HG03045 (cell line): ENCODE measurements around the gene SLC6A14.

ENCODE experiments used
- ATAC-seq: cut with Tn5 transposase; IDR thresholded peaks from one replicate; pipeline ENCODE4 v1.9.1; 2021; ENCODE audit warnings: mild to moderate bottlenecking, moderate library complexity; ENCODE audit not compliant: unreplicated experiment

The SLC6A14 gene

GRCh38 chrX:116436358-116436816 lies at the start of gene SLC6A14:
SLC6A14 (plus strand) TSS chrX:116436606; CDS start chrX:116436710, 104 bp downstream.
- no peak for ATAC-seq

GRCh38 chrX:116395752-116396151 lies 40.7 kb upstream of the SLC6A14 start:
- ATAC-seq, result no peak

GRCh38 chrX:116399681-116400080 lies 36.7 kb upstream of the SLC6A14 start:
- no peak for ATAC-seq

GRCh38 chrX:116409219-116409618 lies 27.2 kb upstream of the SLC6A14 start:
- ATAC-seq, result no peak

- ATAC-seq, result no peak
Observed at GRCh38 chrX:116413273-116413672, 23.1 kb upstream of the SLC6A14 start.

GRCh38 chrX:116417214-116417613 lies 19.2 kb upstream of the SLC6A14 start:
- no peak for ATAC-seq

GRCh38 chrX:116417968-116418367 lies 18.4 kb upstream of the SLC6A14 start:
- no peak for ATAC-seq

GRCh38 chrX:116427978-116428377 lies 8.4 kb upstream of the SLC6A14 start:
- ATAC-seq, result no peak

GRCh38 chrX:116435597-116435996 lies 809 bp upstream of the SLC6A14 start:
- no peak for ATAC-seq

GRCh38 chrX:116449156-116449555 lies 12.8 kb downstream of the SLC6A14 start:
- no peak for ATAC-seq

- no peak for ATAC-seq
Observed at GRCh38 chrX:116462822-116463221, 26.4 kb downstream of the SLC6A14 start, which contains the start of gene CT83. CT83 (minus strand) TSS chrX:116462976; CDS start chrX:116462856, 120 bp downstream.

- no peak for ATAC-seq
Observed at GRCh38 chrX:116480059-116480458, 43.7 kb downstream of the SLC6A14 start.

GRCh38 chrX:116490104-116490503 lies 53.7 kb downstream of the SLC6A14 start:
- ATAC-seq, result no peak

- ATAC-seq, result no peak
Observed at GRCh38 chrX:116493271-116493670, 56.9 kb downstream of the SLC6A14 start.

GRCh38 chrX:116499780-116500179 lies 63.4 kb downstream of the SLC6A14 start:
- ATAC-seq, result no peak
